Coronary artery (tissue), 2 donors: ENCODE measurements around the gene CHCHD4.

Experiments used
- DNase-seq: peaks from one replicate; pipeline ENCODE4 v3.0.0-alpha.2; 2017; ENCODE audit warnings: low spot score
- H3K27ac ChIP-seq, 2 donors: fragments of 200-600 bp; sonication (generic); one replicate each; pipeline ENCODE4 v1.5.1; 2016 to 2019
- H3K4me3 ChIP-seq: fragments of 200-600 bp; sonication (generic); 2 replicates; pipeline ENCODE4 v1.5.1; 2016; ENCODE audit warnings: mild to moderate bottlenecking, moderate library complexity
- TF ChIP-seq, protein P1 (sequence below): fragments of 200-600 bp; sonication (generic); IDR thresholded peaks from one replicate; pipeline ENCODE4 v1.5.1; 2019; ENCODE audit warnings: antibody characterized with exemption

The CHCHD4 gene

DNA sequence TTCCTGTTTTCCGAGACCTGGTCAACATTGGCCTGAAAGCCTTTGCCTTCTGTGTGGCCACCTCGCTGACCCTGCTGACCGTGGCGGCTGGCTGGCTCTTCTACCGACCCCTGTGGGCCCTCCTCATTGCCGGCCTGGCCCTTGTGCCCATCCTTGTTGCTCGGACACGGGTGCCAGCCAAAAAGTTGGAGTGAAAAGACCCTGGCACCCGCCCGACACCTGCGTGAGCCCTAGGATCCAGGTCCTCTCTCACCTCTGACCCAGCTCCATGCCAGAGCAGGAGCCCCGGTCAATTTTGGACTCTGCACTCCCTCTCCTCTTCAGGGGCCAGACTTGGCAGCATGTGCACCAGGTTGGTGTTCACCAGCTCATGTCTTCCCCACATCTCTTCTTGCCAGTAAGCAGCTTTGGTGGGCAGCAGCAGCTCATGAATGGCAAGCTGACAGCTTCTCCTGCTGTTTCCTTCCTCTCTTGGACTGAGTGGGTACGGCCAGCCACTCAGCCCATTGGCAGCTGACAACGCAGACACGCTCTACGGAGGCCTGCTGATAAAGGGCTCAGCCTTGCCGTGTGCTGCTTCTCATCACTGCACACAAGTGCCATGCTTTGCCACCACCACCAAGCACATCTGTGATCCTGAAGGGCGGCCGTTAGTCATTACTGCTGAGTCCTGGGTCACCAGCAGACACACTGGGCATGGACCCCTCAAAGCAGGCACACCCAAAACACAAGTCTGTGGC is 17.1 kb upstream of the CHCHD4 start:
- TF ChIP-seq, protein P1, sequence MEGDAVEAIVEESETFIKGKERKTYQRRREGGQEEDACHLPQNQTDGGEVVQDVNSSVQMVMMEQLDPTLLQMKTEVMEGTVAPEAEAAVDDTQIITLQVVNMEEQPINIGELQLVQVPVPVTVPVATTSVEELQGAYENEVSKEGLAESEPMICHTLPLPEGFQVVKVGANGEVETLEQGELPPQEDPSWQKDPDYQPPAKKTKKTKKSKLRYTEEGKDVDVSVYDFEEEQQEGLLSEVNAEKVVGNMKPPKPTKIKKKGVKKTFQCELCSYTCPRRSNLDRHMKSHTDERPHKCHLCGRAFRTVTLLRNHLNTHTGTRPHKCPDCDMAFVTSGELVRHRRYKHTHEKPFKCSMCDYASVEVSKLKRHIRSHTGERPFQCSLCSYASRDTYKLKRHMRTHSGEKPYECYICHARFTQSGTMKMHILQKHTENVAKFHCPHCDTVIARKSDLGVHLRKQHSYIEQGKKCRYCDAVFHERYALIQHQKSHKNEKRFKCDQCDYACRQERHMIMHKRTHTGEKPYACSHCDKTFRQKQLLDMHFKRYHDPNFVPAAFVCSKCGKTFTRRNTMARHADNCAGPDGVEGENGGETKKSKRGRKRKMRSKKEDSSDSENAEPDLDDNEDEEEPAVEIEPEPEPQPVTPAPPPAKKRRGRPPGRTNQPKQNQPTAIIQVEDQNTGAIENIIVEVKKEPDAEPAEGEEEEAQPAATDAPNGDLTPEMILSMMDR: no peak
- Histone ChIP-seq H3K4me3 (no peak overlapping the region), H3K27ac (peak overlapping the region; percentile 58 to 91)
- DNase-seq: peak; percentile 70

DNA sequence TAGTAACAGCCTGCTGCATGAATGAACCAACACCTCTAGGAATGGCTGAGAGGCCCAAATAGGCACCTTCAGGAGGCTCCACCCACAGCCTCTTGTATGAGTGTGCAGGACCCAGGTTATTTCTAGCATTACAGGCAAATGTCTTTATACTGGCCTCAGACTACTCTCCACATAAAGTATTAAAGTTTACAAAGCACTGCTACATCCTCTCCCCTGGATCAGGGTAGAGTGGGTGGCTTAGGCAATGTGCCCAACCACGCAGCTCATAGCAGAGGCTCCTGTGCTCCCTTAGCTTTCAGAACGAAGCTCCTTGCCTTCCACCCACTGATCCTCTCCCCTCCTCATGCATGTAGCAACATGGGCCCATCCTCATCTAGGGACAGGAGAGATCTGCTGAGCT is 16.5 kb upstream of the CHCHD4 start:
- DNase-seq: no peak
- Histone ChIP-seq H3K27ac (peak overlapping the region; percentile 58 to 91), H3K4me3 (no peak overlapping the region)
- TF ChIP-seq, protein P1: no peak

DNA sequence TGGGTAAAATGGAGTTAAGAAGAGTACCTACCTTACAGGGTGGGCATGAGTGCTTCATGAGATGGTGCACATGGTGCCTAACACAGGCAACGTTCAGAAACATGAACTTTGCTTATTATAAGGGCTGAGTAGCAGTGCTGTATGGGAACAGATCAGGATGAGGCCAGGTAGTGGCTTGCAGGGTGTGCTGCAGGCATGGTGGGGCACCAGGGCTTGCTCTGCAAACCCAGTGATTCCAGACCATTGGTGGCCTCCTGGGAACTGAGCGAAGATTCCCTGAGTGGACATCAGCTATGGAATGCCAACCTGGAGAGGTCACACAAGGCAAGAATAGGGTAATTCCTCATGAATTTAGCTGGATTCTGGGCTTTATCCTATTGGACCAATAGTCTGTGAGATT is 16.0 kb upstream of the CHCHD4 start:
- H3K4me3 ChIP-seq: no peak overlapping the region
- TF ChIP-seq, protein P1: no peak
- H3K27ac ChIP-seq: peak overlapping the region; percentile 58 to 91
- no peak for DNase-seq

DNA sequence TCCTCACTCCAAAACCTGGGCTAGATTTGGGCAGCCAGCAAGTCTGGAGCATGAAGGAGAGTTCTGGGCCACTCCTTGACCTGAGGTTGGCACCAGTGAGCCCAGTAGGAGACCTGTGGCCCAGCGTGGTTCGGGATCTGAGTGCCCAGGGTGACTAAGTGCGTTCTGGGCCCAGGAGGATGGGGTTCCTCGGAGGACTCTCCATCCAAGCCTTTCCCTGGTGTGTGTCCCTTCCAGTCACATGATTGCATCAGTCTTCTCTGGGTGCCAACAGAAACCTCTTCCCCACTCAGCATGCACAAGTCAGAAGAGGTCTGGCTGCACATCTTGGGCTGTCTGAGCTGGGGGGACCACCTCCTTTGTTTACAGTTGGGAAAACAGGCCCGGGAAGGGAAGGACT is 15.1 kb upstream of the CHCHD4 start:
- TF ChIP-seq, protein P1: no peak
- Histone ChIP-seq H3K27ac (peak overlapping the region in 1 of 2 donors; percentile 91), H3K4me3 (no peak overlapping the region)
- DNase-seq: peak; percentile 74

DNA sequence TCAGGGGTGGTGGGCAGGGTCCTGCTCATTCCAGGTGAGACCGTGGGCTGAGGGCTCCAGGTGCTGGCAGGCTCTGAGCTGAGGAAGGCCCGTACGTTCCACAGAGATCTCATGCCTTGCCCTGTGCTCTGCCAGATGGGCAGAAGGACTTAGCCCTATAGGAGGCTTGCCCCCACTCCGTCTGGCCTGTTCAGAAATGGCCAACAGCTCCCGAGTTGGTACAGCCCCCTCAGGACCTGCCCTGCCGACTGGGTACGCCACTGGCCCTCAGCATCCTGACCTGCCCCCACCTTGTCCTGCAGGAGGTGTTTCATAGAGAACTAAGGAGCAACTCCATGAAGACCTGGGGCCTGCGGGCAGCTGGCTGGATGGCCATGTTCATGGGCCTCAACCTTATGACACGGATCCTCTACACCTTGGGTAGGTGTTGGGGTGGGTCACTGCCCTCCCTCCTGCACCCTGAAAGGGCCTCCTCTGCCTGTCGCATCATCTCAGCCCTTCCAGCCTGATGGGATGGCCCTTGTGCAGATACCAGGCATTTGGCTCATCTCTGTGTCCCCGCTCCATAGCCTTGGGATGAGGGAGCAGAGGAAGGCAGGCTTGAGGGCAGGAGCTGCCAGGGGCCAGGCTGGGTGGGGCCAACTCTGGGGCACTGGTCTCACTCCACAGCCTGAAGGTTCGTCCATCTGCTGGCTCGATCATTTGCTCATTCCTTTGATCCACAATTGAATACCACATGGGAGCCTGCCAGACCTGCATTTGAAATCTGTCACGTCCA is 14.4 kb upstream of the CHCHD4 start:
- no peak overlapping the region for H3K4me3 ChIP-seq
- DNase-seq: peak; percentile 70
- TF ChIP-seq, protein P1: no peak
- H3K27ac ChIP-seq: peak overlapping the region in 1 of 2 donors; percentile 91

DNA sequence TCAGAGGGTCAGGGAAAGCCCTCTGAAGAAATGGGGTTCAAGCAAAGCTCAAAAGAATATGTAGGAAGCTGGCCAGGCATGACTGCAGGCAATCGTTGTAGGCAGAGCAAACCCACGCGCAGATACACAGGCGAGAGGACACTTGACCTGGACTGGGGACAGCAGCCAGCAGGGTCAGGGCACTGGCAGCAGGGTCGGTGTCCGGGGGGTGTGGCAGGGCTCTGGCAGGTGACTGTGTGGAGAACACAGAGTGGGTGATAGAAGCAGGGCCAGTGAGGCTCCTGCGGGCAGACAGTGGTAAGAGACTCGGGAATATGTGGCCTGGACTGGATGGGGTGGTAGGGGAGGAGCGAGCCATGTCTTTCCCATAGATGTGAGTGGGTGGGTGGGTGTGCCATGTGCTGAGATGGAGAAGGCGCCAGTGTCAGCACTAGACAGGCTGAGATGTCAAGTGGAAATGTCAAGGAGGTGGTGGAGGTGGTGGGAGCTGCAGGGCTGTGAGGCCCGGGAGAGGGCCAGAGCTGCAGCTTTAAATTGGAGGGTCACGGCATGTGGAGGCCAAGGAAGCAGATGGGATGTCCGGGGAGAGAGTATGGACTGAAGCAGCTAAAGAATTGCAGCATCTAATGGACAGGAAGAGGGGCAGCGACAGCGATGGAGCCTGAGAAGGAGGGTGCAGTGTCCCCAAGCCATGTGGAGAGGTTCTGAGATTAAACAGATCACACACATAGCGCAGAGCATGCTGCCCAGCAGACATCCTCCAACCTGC is 13.6 kb upstream of the CHCHD4 start:
- no peak overlapping the region for H3K4me3 ChIP-seq
- TF ChIP-seq, protein P1: no peak
- H3K27ac ChIP-seq: peak overlapping the region in 1 of 2 donors; percentile 91
- no peak for DNase-seq
